NCI-H1048 (cell line): Measurements from ENCODE around the gene RGS18.
"Not testable (repeated sequence)": the region's sequence is repeated elsewhere in the genome, so short reads cannot be mapped to it uniquely, and the experiment has no call there.

Experiments
- DNase-seq: peaks from one replicate; lab custom pipeline; 2025; lab: John Stamatoyannopoulos, UW

The RGS18 gene

GRCh38 chr1:192158181-192158580 lies at the start of gene RGS18:
Gene RGS18 (plus strand): TSS chr1:192158462. CDS start chr1:192158638, 176 bp downstream.
- no peak for DNase-seq

- DNase-seq = no peak
Measured at GRCh38 chr1:192109576-192109975, 48.7 kb upstream of the RGS18 start.

GRCh38 chr1:192115000-192115399 lies 43.3 kb upstream of the RGS18 start:
- DNase-seq = no peak

- DNase-seq = no peak
Measured at GRCh38 chr1:192118881-192119405, 39.3 kb upstream of the RGS18 start.

- no peak for DNase-seq
Measured at GRCh38 chr1:192119701-192120100, 38.6 kb upstream of the RGS18 start.

GRCh38 chr1:192122668-192123067 lies 35.6 kb upstream of the RGS18 start:
- no peak for DNase-seq

GRCh38 chr1:192123212-192123611 lies 35.0 kb upstream of the RGS18 start:
- no peak for DNase-seq

- DNase-seq = no peak
Measured at GRCh38 chr1:192126030-192126619, 32.1 kb upstream of the RGS18 start.

- DNase-seq = no peak
Measured at GRCh38 chr1:192130175-192130574, 28.1 kb upstream of the RGS18 start.

- not testable (repeated sequence) for DNase-seq
Measured at GRCh38 chr1:192130865-192131264, 27.4 kb upstream of the RGS18 start.

- no peak for DNase-seq
Measured at GRCh38 chr1:192131914-192132313, 26.3 kb upstream of the RGS18 start.

GRCh38 chr1:192133350-192133926 lies 24.8 kb upstream of the RGS18 start:
- no peak for DNase-seq

- no peak for DNase-seq
Measured at GRCh38 chr1:192140382-192140781, 17.9 kb upstream of the RGS18 start.

GRCh38 chr1:192147221-192147620 lies 11.0 kb upstream of the RGS18 start:
- no peak for DNase-seq

GRCh38 chr1:192147696-192148095 lies 10.6 kb upstream of the RGS18 start:
- no peak for DNase-seq

GRCh38 chr1:192151176-192151575 lies 7.1 kb upstream of the RGS18 start:
- no peak for DNase-seq

- DNase-seq = no peak
Measured at GRCh38 chr1:192153276-192153675, 5.0 kb upstream of the RGS18 start.

- no peak for DNase-seq
Measured at GRCh38 chr1:192157067-192157466, 1.2 kb upstream of the RGS18 start.

GRCh38 chr1:192159014-192159413 lies 752 bp downstream of the RGS18 start:
- no peak for DNase-seq

GRCh38 chr1:192159781-192160180 lies 1.5 kb downstream of the RGS18 start:
- DNase-seq = no peak

- no peak for DNase-seq
Measured at GRCh38 chr1:192160196-192160595, 1.9 kb downstream of the RGS18 start.

- no peak for DNase-seq
Measured at GRCh38 chr1:192161976-192162375, 3.7 kb downstream of the RGS18 start.

GRCh38 chr1:192162376-192162775 lies 4.1 kb downstream of the RGS18 start:
- no peak for DNase-seq

- DNase-seq = not testable (repeated sequence)
Measured at GRCh38 chr1:192165002-192165401, 6.7 kb downstream of the RGS18 start.
